ENCODE data around the gene APAF1.

GRCh38 chr12:98656289-98657101, 11.4 kb downstream of the APAF1 start:
- TF ChIP-seq FOXM1 (IDR thresholded peaks at IDR 0.05; ENCODE audit: borderline replicate concordance) (no peak), FOXK2 (IDR thresholded peaks at IDR 0.05) (no peak), SP1 (IDR thresholded peaks at IDR 0.05) (no peak), BHLHE40 (IDR thresholded peaks at IDR 0.05; ENCODE audit: borderline replicate concordance) (no peak), ARNT (IDR thresholded peaks at IDR 0.05) (no peak), L3MBTL2 (conservative IDR thresholded peaks at IDR 0.05) (no peak), SUZ12 (IDR thresholded peaks at IDR 0.05) (no peak), TARDBP (IDR thresholded peaks at IDR 0.05) (no peak), HDGF (IDR thresholded peaks at IDR 0.05; ENCODE audit: borderline replicate concordance) (no peak)
